ENCODE results near the gene SCAMP4.
"Not testable (repeated sequence)": the region's sequence is repeated elsewhere in the genome, so short reads cannot be mapped to it uniquely, and the experiment has no call there.

Gene SCAMP4

DNA sequence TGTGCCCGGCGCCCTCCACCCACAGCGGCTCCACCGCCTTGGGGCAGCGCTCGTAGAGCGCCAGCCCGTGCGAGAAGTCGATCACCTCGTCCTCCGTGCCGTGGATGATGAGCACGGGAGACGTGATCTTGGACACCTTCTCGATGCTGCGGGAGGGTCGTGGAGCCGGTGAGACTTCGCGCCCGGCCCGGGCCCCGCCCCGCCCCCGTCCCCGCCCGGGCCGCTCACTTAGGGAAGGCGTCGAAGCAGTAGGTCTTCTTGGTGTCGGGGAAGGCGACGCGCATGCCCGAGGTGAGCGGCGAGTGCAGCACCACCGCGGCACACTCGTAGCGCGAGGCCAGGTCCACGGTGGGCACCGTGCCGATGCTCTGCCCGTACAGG is 27.9 kb upstream of the SCAMP4 start:
- H3K27ac ChIP-seq (ENCODE audit: low read depth, low read length, severe bottlenecking); H3K9me3 ChIP-seq (ENCODE audit: control insufficient read depth, low read length); H3K4me3 ChIP-seq (ENCODE audit: extremely low read depth, insufficient read depth, low read length, poor library complexity, severe bottlenecking): not testable (repeated sequence)
- Histone ChIP-seq H3K4me1 (ENCODE audit: control insufficient read depth, insufficient read depth, low read length, poor library complexity, severe bottlenecking) (peaks cover 18% of the 10 kb centered on the region), H3K36me3 (ENCODE audit: control insufficient read depth, insufficient read depth, low read length) (peaks cover 27% of the 10 kb centered on the region)
- WGBS, 2 experiments (ENCODE audit: insufficient coverage in 2 of 2), result 17 to 39% methylated on average over 13 to 15 of the region's 47 CpGs

GRCh38 chr19:1878583-1878982 is 26.6 kb upstream of the SCAMP4 start:
- peaks cover 31% of the 10 kb centered on the region for H3K4me1 ChIP-seq (ENCODE audit: control insufficient read depth, insufficient read depth, low read length, poor library complexity, severe bottlenecking)
- not testable (repeated sequence) for H3K9me3 ChIP-seq (ENCODE audit: control insufficient read depth, low read length); H3K27ac ChIP-seq (ENCODE audit: low read depth, low read length, severe bottlenecking); H3K4me3 ChIP-seq (ENCODE audit: extremely low read depth, insufficient read depth, low read length, poor library complexity, severe bottlenecking)
- 90 to 96% methylated on average over 2 to 8 of the region's 8 CpGs for WGBS, 2 experiments (ENCODE audit: insufficient coverage in 2 of 2)
- peaks cover 16% of the 10 kb centered on the region for H3K36me3 ChIP-seq (ENCODE audit: control insufficient read depth, insufficient read depth, low read length)

GRCh38 chr19:1879982-1880381 is 25.2 kb upstream of the SCAMP4 start:
- H3K9me3 ChIP-seq (ENCODE audit: control insufficient read depth, low read length); H3K27ac ChIP-seq (ENCODE audit: low read depth, low read length, severe bottlenecking); H3K4me3 ChIP-seq (ENCODE audit: extremely low read depth, insufficient read depth, low read length, poor library complexity, severe bottlenecking): not testable (repeated sequence)
- peaks cover 15% of the 10 kb centered on the region for H3K36me3 ChIP-seq (ENCODE audit: control insufficient read depth, insufficient read depth, low read length)
- peaks cover 34% of the 10 kb centered on the region for H3K4me1 ChIP-seq (ENCODE audit: control insufficient read depth, insufficient read depth, low read length, poor library complexity, severe bottlenecking)
- 97 to 100% methylated on average over 10 to 12 of the region's 17 CpGs for WGBS, 2 experiments (ENCODE audit: insufficient coverage in 2 of 2)

- 91 to 97% methylated on average over 16 to 25 of the region's 35 CpGs for whole genome bisulfite sequencing, 2 experiments (ENCODE audit: insufficient coverage in 2 of 2)
- H3K4me1 ChIP-seq (ENCODE audit: control insufficient read depth, insufficient read depth, low read length, poor library complexity, severe bottlenecking), result peaks cover 34% of the 10 kb centered on the region
- H3K27ac ChIP-seq (ENCODE audit: low read depth, low read length, severe bottlenecking), result no peak overlapping the region
- no peak overlapping the region for H3K4me3 ChIP-seq (ENCODE audit: extremely low read depth, insufficient read depth, low read length, poor library complexity, severe bottlenecking)
- H3K36me3 ChIP-seq (ENCODE audit: control insufficient read depth, insufficient read depth, low read length), result peaks cover 15% of the 10 kb centered on the region
- no peaks in the 10 kb centered on the region for H3K9me3 ChIP-seq (ENCODE audit: control insufficient read depth, low read length)
Observed at GRCh38 chr19:1880611-1881392, 24.4 kb upstream of the SCAMP4 start.

DNA sequence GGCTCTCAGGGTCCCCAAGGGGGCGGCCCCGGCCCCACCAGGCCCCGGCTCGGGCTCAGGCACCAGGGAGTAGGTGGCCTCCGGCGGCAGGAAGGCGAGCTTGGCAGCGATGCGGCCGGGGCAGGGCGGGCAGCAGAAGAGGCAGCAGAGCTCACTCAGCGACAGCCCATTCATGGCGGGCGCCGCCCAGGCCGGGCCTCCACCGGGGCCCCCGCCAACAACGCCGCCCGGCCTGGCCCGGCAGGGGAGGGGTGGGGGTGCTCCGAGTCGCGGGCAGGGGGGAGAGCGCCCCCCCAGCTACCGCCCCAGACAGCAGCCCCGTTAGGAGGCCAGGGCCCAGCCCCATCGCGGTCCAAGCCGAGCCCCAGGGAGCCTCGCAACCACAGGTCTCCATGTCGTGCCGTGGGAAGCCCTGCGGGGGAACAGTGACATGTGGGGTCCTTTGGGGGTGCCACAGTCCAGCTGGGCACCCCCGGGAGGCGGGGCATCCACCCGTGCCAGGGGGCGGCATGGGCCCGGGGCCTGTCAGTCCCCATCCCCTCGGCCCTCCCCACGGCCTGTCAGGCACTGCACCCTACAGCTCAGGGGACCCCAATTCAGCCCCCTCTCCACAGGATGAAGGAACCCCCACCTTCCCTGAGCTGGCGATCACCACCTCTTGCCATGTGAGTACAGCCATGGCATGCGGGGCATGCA is 23.7 kb upstream of the SCAMP4 start:
- not testable (repeated sequence) for H3K9me3 ChIP-seq (ENCODE audit: control insufficient read depth, low read length); H3K4me3 ChIP-seq (ENCODE audit: extremely low read depth, insufficient read depth, low read length, poor library complexity, severe bottlenecking)
- peak overlapping the region; percentile 73 for H3K27ac ChIP-seq (ENCODE audit: low read depth, low read length, severe bottlenecking)
- WGBS, 2 experiments (ENCODE audit: insufficient coverage in 2 of 2), result 97 to 98% methylated on average over 15 to 16 of the region's 44 CpGs
- peaks cover 30% of the 10 kb centered on the region for H3K4me1 ChIP-seq (ENCODE audit: control insufficient read depth, insufficient read depth, low read length, poor library complexity, severe bottlenecking)
- peaks cover 15% of the 10 kb centered on the region for H3K36me3 ChIP-seq (ENCODE audit: control insufficient read depth, insufficient read depth, low read length)

DNA sequence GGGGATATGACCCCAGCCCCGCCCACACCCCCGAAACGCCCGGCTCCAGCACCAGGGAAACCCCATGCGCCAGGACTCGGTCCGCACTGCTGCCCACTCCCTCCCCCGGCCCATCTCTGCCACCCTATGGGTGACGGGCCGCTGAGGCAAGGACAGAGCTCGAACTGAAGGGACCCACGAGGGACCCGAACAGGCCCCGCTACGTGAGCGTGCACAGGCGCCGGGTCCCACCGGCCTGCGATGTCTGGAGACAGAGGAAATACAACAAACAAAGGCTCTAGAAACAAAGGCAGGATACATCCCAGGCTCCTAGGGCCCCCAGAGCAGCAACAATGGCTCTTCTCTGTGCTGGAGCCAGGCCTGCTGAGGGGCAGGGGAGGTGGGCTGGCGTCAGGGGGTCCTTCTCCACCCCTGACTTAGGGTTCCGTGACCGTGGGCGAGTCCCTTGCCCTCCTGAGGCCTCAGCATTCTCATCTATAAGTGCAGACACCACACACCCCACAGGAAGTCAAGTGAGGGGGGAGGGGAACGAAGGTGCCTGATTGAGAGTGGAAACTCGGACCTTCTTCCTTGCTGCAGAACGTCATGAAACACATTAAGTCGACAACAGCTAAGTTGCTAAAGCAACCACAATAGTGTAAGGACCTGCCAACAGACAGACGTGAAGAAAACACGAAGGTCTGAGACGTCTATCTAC is 23.0 kb upstream of the SCAMP4 start:
- Histone ChIP-seq H3K4me1 (ENCODE audit: control insufficient read depth, insufficient read depth, low read length, poor library complexity, severe bottlenecking) (peaks cover 33% of the 10 kb centered on the region), H3K27ac (ENCODE audit: low read depth, low read length, severe bottlenecking) (peak overlapping the region; percentile 73), H3K36me3 (ENCODE audit: control insufficient read depth, insufficient read depth, low read length) (peaks cover 15% of the 10 kb centered on the region), H3K9me3 (ENCODE audit: control insufficient read depth, low read length) (no peaks in the 10 kb centered on the region), H3K4me3 (ENCODE audit: extremely low read depth, insufficient read depth, low read length, poor library complexity, severe bottlenecking) (no peak overlapping the region)
- 85 to 87% methylated on average over 21 of the region's 31 CpGs for WGBS, 2 experiments (ENCODE audit: insufficient coverage in 2 of 2)

GRCh38 chr19:1882786-1883692 is 22.2 kb upstream of the SCAMP4 start:
- Histone ChIP-seq H3K27ac (ENCODE audit: low read depth, low read length, severe bottlenecking) (peak overlapping the region; percentile 73), H3K9me3 (ENCODE audit: control insufficient read depth, low read length) (no peaks in the 10 kb centered on the region), H3K4me1 (ENCODE audit: control insufficient read depth, insufficient read depth, low read length, poor library complexity, severe bottlenecking) (peaks cover 37% of the 10 kb centered on the region), H3K4me3 (ENCODE audit: extremely low read depth, insufficient read depth, low read length, poor library complexity, severe bottlenecking) (peak overlapping the region; percentile 82), H3K36me3 (ENCODE audit: control insufficient read depth, insufficient read depth, low read length) (peaks cover 15% of the 10 kb centered on the region)
- 88 to 89% methylated on average over 25 of the region's 25 CpGs for WGBS, 2 experiments (ENCODE audit: insufficient coverage in 2 of 2)

GRCh38 chr19:1883784-1884183 is 21.4 kb upstream of the SCAMP4 start:
- H3K9me3 ChIP-seq (ENCODE audit: control insufficient read depth, low read length), result no peaks in the 10 kb centered on the region
- no peak overlapping the region for H3K27ac ChIP-seq (ENCODE audit: low read depth, low read length, severe bottlenecking)
- peaks cover 15% of the 10 kb centered on the region for H3K36me3 ChIP-seq (ENCODE audit: control insufficient read depth, insufficient read depth, low read length)
- H3K4me3 ChIP-seq (ENCODE audit: extremely low read depth, insufficient read depth, low read length, poor library complexity, severe bottlenecking), result peak overlapping the region; percentile 82
- peaks cover 37% of the 10 kb centered on the region for H3K4me1 ChIP-seq (ENCODE audit: control insufficient read depth, insufficient read depth, low read length, poor library complexity, severe bottlenecking)
- 80 to 89% methylated on average over 6 to 7 of the region's 8 CpGs for WGBS, 2 experiments (ENCODE audit: insufficient coverage in 2 of 2)

- no peaks in the 10 kb centered on the region for H3K9me3 ChIP-seq (ENCODE audit: control insufficient read depth, low read length)
- H3K4me3 ChIP-seq (ENCODE audit: extremely low read depth, insufficient read depth, low read length, poor library complexity, severe bottlenecking), result peak overlapping the region; percentile 82
- whole genome bisulfite sequencing, 2 experiments (ENCODE audit: insufficient coverage in 2 of 2), result 19 to 34% methylated on average over 9 of the region's 11 CpGs
- H3K4me1 ChIP-seq (ENCODE audit: control insufficient read depth, insufficient read depth, low read length, poor library complexity, severe bottlenecking), result peaks cover 37% of the 10 kb centered on the region
- H3K27ac ChIP-seq (ENCODE audit: low read depth, low read length, severe bottlenecking), result no peak overlapping the region
- peaks cover 15% of the 10 kb centered on the region for H3K36me3 ChIP-seq (ENCODE audit: control insufficient read depth, insufficient read depth, low read length)
Observed at GRCh38 chr19:1884291-1884718, 20.9 kb upstream of the SCAMP4 start.

- H3K36me3 ChIP-seq (ENCODE audit: control insufficient read depth, insufficient read depth, low read length), result peaks cover 15% of the 10 kb centered on the region
- H3K4me1 ChIP-seq (ENCODE audit: control insufficient read depth, insufficient read depth, low read length, poor library complexity, severe bottlenecking), result peaks cover 37% of the 10 kb centered on the region
- peak overlapping the region; percentile 82 for H3K4me3 ChIP-seq (ENCODE audit: extremely low read depth, insufficient read depth, low read length, poor library complexity, severe bottlenecking)
- H3K9me3 ChIP-seq (ENCODE audit: control insufficient read depth, low read length), result no peaks in the 10 kb centered on the region
- H3K27ac ChIP-seq (ENCODE audit: low read depth, low read length, severe bottlenecking), result no peak overlapping the region
- WGBS, 2 experiments (ENCODE audit: insufficient coverage in 2 of 2), result 1% methylated on average over 43 to 49 of the region's 56 CpGs
Observed at GRCh38 chr19:1884719-1885334, 20.4 kb upstream of the SCAMP4 start.
